KG1 (cell line): ENCODE measurements around the gene HOXC10.

Source experiments
- DNase-seq: peaks from one replicate; lab custom pipeline; 2025; lab: John Stamatoyannopoulos, UW

HOXC10 gene

GRCh38 chr12:53984901-53985691, at the start of gene HOXC10:
Gene HOXC10 (plus strand): TSS chr12:53985146. CDS start chr12:53985260, 114 bp downstream.
- DNase-seq: no peak

GRCh38 chr12:53935383-53936341, 49.3 kb upstream of the HOXC10 start:
- DNase-seq: no peak

GRCh38 chr12:53937099-53937498, 47.8 kb upstream of the HOXC10 start:
- DNase-seq: no peak

- DNase-seq: no peak
These were observed 47.2 kb upstream of the HOXC10 start for GRCh38 chr12:53937596-53938325.

GRCh38 chr12:53938326-53939140, 46.4 kb upstream of the HOXC10 start, which contains the start of gene HOXC13:
Gene HOXC13 (plus strand): TSS chr12:53938831. CDS start chr12:53938907, 76 bp downstream.
- DNase-seq: no peak

- DNase-seq: no peak
These were observed 45.5 kb upstream of the HOXC10 start for GRCh38 chr12:53939141-53940108.

GRCh38 chr12:53940443-53941014, 44.4 kb upstream of the HOXC10 start:
- DNase-seq: no peak

- no peak for DNase-seq
These were observed 43.8 kb upstream of the HOXC10 start for GRCh38 chr12:53941187-53941586.

GRCh38 chr12:53941750-53942149, 43.2 kb upstream of the HOXC10 start:
- DNase-seq: no peak

GRCh38 chr12:53942467-53942997, 42.4 kb upstream of the HOXC10 start:
- no peak for DNase-seq

GRCh38 chr12:53944209-53944608, 40.7 kb upstream of the HOXC10 start:
- DNase-seq: no peak

GRCh38 chr12:53944907-53945847, 39.8 kb upstream of the HOXC10 start:
- DNase-seq: no peak

GRCh38 chr12:53947743-53948142, 37.2 kb upstream of the HOXC10 start:
- DNase-seq: no peak

GRCh38 chr12:53948650-53949593, 36.0 kb upstream of the HOXC10 start:
- no peak for DNase-seq

GRCh38 chr12:53949631-53950436, 35.1 kb upstream of the HOXC10 start:
- DNase-seq: no peak

GRCh38 chr12:53950437-53950773, 34.5 kb upstream of the HOXC10 start:
- DNase-seq: no peak
